Globus pallidus (tissue), 1 donor: ENCODE data around the gene PCBP3.
A peak's percentile ranks its signal among the peaks of the same experiment; 100 is the strongest.
"Not testable (repeated sequence)": the region's sequence is repeated elsewhere in the genome, so short reads cannot be mapped to it uniquely, and the experiment has no call there.

Experiments used
- DNase-seq: peaks from one replicate; pipeline ENCODE4 v3.0.0-alpha.2; 2015; ENCODE audit warnings: low spot score

PCBP3 gene

GRCh38 chr21:45875416-45875760 is 231.9 kb downstream of the PCBP3 start:
- no peak for DNase-seq

- no peak for DNase-seq
Measured at GRCh38 chr21:45875881-45876280, 232.4 kb downstream of the PCBP3 start.

- no peak for DNase-seq
Measured at GRCh38 chr21:45876381-45877170, 233.1 kb downstream of the PCBP3 start.

DNA sequence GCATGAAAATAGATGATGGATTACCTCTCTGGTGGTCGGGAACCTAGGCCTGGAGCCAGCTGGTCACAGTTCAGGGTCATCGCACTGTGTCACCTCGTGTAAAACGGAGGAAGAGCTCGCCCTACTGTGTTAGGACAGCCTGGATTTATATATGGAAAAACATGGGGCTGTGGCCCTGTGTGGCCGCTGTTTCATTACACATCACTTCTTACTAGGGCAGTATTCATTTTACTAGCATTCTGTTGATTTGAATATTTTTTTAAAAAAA is 233.6 kb downstream of the PCBP3 start:
- no peak for DNase-seq

DNA sequence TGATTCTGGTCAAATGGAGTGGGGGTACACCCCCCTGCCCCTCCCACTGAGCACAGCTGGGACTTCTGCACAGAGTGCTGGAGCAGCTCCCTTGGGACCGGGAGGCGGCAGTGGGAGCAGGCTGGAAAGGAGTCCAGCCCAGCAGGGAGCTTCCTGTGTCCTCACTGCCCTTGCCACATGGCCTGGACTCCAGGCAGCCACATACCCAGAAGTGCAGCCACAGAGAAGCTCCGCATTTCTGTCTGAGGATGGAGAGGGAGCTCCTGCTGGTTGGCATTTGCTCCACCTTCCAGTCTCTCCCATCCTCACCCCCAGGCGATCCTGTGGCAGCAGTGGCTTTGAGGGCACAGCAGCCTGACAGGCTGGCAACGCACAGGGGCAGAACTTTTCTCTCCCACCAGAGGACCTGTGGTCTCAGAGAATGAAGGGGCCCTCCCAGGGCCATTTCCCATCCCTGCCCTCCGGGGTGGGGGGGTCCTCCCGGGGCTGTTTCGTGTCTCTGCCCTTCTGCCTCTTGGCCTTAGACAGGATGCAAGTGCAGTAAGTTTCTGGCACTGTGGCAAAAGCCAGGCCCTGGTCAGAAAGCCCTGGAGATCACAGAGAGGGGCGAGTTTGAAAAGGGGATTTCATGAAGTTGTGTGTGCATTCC is 234.4 kb downstream of the PCBP3 start:
- DNase-seq = no peak

GRCh38 chr21:45880097-45881068 is 236.9 kb downstream of the PCBP3 start:
- DNase-seq = peak; percentile 72

- DNase-seq = no peak
Measured at GRCh38 chr21:45882645-45883044, 239.1 kb downstream of the PCBP3 start.

DNA sequence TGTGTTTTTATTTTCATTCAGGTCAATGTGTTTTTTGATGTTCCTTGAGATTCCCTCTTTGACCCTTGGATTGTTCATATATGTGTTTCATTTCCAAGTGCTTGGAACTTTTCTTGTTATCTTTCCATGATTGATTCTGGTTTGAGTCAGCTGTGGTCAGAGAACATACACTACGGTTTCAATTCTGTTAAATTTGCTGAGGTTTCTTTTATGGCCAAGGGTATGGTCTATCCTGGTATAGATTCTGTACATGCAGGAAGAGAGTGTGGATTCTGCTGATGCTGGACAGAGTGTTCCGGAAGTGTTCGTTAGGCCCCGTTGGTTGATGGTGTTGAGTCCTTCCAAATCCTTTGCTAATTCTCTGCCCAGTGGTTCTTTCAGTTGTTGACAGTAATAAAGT is 239.6 kb downstream of the PCBP3 start:
- DNase-seq = no peak

GRCh38 chr21:45885597-45885929 is 242.0 kb downstream of the PCBP3 start:
- DNase-seq = no peak

GRCh38 chr21:45885930-45886601 is 242.5 kb downstream of the PCBP3 start:
- DNase-seq = not testable (repeated sequence)

GRCh38 chr21:45886610-45887026 is 243.1 kb downstream of the PCBP3 start:
- no peak for DNase-seq

- peak; percentile 52 for DNase-seq
Measured at GRCh38 chr21:45887120-45887611, 243.6 kb downstream of the PCBP3 start.

- DNase-seq = no peak
Measured at GRCh38 chr21:45887788-45888187, 244.3 kb downstream of the PCBP3 start.

- no peak for DNase-seq
Measured at GRCh38 chr21:45888386-45889009, 245.0 kb downstream of the PCBP3 start.

GRCh38 chr21:45889256-45889655 is 245.7 kb downstream of the PCBP3 start:
- DNase-seq = no peak

DNA sequence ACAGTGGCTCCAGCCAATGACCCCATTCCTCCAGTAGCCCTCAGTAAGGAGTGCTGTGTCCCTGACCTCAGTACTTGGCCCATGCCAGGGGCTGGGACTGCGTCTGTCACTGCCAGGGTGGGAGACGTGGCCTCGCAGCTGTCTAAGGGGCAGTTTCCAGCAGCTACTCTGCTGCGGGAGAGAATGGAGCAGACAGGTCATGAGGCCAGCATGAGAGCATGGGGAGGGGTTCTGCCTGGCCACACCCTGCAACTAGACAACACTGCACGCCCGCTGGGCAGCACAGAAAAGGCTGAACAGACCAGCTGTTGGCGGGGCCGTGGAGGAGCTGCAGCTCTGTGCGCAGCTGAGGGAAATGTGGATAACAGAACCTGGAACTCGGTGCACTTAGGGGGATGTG is 246.4 kb downstream of the PCBP3 start:
- no peak for DNase-seq

GRCh38 chr21:45891388-45892155 is 248.0 kb downstream of the PCBP3 start:
- no peak for DNase-seq

- no peak for DNase-seq
Measured at GRCh38 chr21:45892156-45892915, 248.8 kb downstream of the PCBP3 start.

- DNase-seq = no peak
Measured at GRCh38 chr21:45892916-45893739, 249.6 kb downstream of the PCBP3 start.
